Activated B cell treated with CpG ODN at 0.5 μM for 24 hours (primary cell): ENCODE results near the gene DCP2. TPM values are rescaled to one million over a fixed set of nuclear protein-coding genes. Genes with fewer than 3 reads are reported as not detected.
"Not testable (repeated sequence)": the region's sequence is repeated elsewhere in the genome, so short reads cannot be mapped to it uniquely, and the experiment has no call there.

Experiments
- ATAC-seq: fragments of 200-7000 bp; cut with Tn5 transposase; one replicate; pipeline ENCODE4 v1.10.0; 2021; ENCODE audit warnings: low read depth, mild to moderate bottlenecking, moderate library complexity
- CTCF ChIA-PET: fragments of 350-600 bp; sonication (Branson Sonifier 250); formaldehyde crosslinking; loops from one replicate; lab custom pipeline; 2021; ENCODE audit warnings: antibody characterized with exemption; lab: Charles Lee
- POLR2A ChIA-PET: fragments of 350-600 bp; sonication (Branson Sonifier 250); formaldehyde crosslinking; loops from one replicate; lab custom pipeline; 2021; ENCODE audit warnings: antibody characterized with exemption; lab: Charles Lee
- DNase-seq: peaks from one replicate; pipeline ENCODE4 v3.0.0; 2022
- H3K27ac Mint-ChIP-seq: one replicate; pipeline ENCODE4 v1.8.0; 2020; ENCODE audit warnings: mixed read lengths
- H3K27me3 Mint-ChIP-seq: one replicate; pipeline ENCODE4 v1.8.0; 2021; ENCODE audit warnings: mixed read lengths
- H3K36me3 Mint-ChIP-seq: one replicate; pipeline ENCODE4 v1.8.0; 2021; ENCODE audit warnings: low read depth, mixed read lengths
- H3K4me1 Mint-ChIP-seq: one replicate; pipeline ENCODE4 v1.8.0; 2021; ENCODE audit warnings: mixed read lengths
- H3K4me3 Mint-ChIP-seq: one replicate; pipeline ENCODE4 v1.8.0; 2020; ENCODE audit warnings: mild to moderate bottlenecking, mixed read lengths
- H3K9me3 Mint-ChIP-seq: one replicate; pipeline ENCODE4 v1.8.0; 2020; ENCODE audit warnings: mixed read lengths
- CTCF ChIP-seq: fragments of 200-600 bp; IDR thresholded peaks from one replicate; pipeline ENCODE4 v1.8.0; 2022; ENCODE audit warnings: antibody characterized with exemption, mild to moderate bottlenecking
- intact Hi-C: fragments of 100-400 bp; cut with micrococcal nuclease; formaldehyde crosslinking; loops from one replicate; pipeline ENCODE4 v1.15.1; 2024
- total RNA-seq: library from RNA; stranded (reverse); gene quantifications from 2 replicates; pipeline ENCODE4 v1.2.3, GENCODE V29; 2022

DCP2 gene
- total RNA-seq, 1 donor from 2014 or later, result 56.0 TPM

- Mint-ChIP-seq H3K9me3 (no peaks in the 10 kb centered on the region), H3K27me3 (no peaks in the 10 kb centered on the region), H3K27ac (no peak overlapping the region), H3K36me3 (no peaks in the 10 kb centered on the region), H3K4me3 (no peak overlapping the region), H3K4me1 (peaks cover 11% of the 10 kb centered on the region)
- ATAC-seq (no peak), DNase-seq (no peak)
- intact Hi-C loops, result no loop called here
- POLR2A ChIA-PET, result no interaction called here
- no peak for TF ChIP-seq CTCF
- CTCF ChIA-PET, result interaction anchor here (0.6 kb wide), 1 partner anchor 19 kb away, joined by 3 read pairs; the partner anchor contains the start of gene DCP2
Measured at GRCh38 chr5:112957036-112957808, 19.4 kb upstream of the DCP2 start.

GRCh38 chr5:112958093-112959088, 18.2 kb upstream of the DCP2 start:
- no peaks in the 10 kb centered on the region for H3K27me3 Mint-ChIP-seq
- ChIA-PET POLR2A (interaction anchor here (0.6 kb wide), 1 partner anchor 27 kb away, joined by 3 read pairs; no protein-coding TSS in a partner anchor), CTCF (no interaction called here)
- no peak overlapping the region for H3K4me3 Mint-ChIP-seq
- H3K4me1 Mint-ChIP-seq, result peaks cover 15% of the 10 kb centered on the region
- intact Hi-C loops, result no loop called here
- no peak for DNase-seq
- TF ChIP-seq CTCF, result no peak
- peak; percentile 65 for ATAC-seq
- no peaks in the 10 kb centered on the region for H3K9me3 Mint-ChIP-seq
- no peak overlapping the region for H3K27ac Mint-ChIP-seq
- no peaks in the 10 kb centered on the region for H3K36me3 Mint-ChIP-seq

- DNase-seq, H3K27ac Mint-ChIP-seq, ATAC-seq, intact Hi-C loops, H3K27me3 Mint-ChIP-seq, H3K9me3 Mint-ChIP-seq, H3K36me3 Mint-ChIP-seq, H3K4me3 Mint-ChIP-seq, CTCF ChIA-PET: not testable (repeated sequence)
- H3K4me1 Mint-ChIP-seq, result peaks cover 23% of the 10 kb centered on the region
- POLR2A ChIA-PET, result interaction anchor here (0.6 to 0.7 kb wide), 3 partner anchors 15 to 37 kb away, joined by 3 read pairs; no protein-coding TSS in a partner anchor
Measured at GRCh38 chr5:112959872-112960271, 16.7 kb upstream of the DCP2 start.

GRCh38 chr5:112960315-112960714, 16.3 kb upstream of the DCP2 start:
- no peak overlapping the region for H3K4me3 Mint-ChIP-seq
- H3K27me3 Mint-ChIP-seq, result no peaks in the 10 kb centered on the region
- ChIA-PET CTCF (no interaction called here), POLR2A (interaction anchor here (0.7 kb wide), 2 partner anchors 20 to 37 kb away, joined by 3 read pairs; no protein-coding TSS in a partner anchor)
- DNase-seq (no peak), ATAC-seq (no peak)
- H3K27ac Mint-ChIP-seq, result no peak overlapping the region
- no peak for TF ChIP-seq CTCF
- intact Hi-C loops, result no loop called here
- H3K4me1 Mint-ChIP-seq, result peaks cover 23% of the 10 kb centered on the region
- H3K9me3 Mint-ChIP-seq, result no peaks in the 10 kb centered on the region
- no peaks in the 10 kb centered on the region for H3K36me3 Mint-ChIP-seq

GRCh38 chr5:112960863-112961504, 15.6 kb upstream of the DCP2 start:
- H3K36me3 Mint-ChIP-seq, result no peaks in the 10 kb centered on the region
- H3K27ac Mint-ChIP-seq, result no peak overlapping the region
- ChIA-PET CTCF (interaction anchor here (0.8 to 1.0 kb wide), 2 partner anchors 39 to 43 kb away, joined by 3 to 4 read pairs; partner anchors contain the start of gene REEP5), POLR2A (interaction anchor here (0.7 kb wide), 1 partner anchor 38 kb away, joined by 3 read pairs; no protein-coding TSS in a partner anchor)
- intact Hi-C loops, result no loop called here
- peaks cover 23% of the 10 kb centered on the region for H3K4me1 Mint-ChIP-seq
- no peak overlapping the region for H3K4me3 Mint-ChIP-seq
- no peak for TF ChIP-seq CTCF
- no peaks in the 10 kb centered on the region for H3K27me3 Mint-ChIP-seq
- no peak for ATAC-seq
- no peaks in the 10 kb centered on the region for H3K9me3 Mint-ChIP-seq
- DNase-seq, result no peak

GRCh38 chr5:112963374-112963733, 13.2 kb upstream of the DCP2 start:
- H3K27me3 Mint-ChIP-seq, H3K36me3 Mint-ChIP-seq, intact Hi-C loops, H3K4me3 Mint-ChIP-seq, H3K9me3 Mint-ChIP-seq, H3K27ac Mint-ChIP-seq, DNase-seq, ATAC-seq: not testable (repeated sequence)
- ChIA-PET POLR2A (interaction anchor here (1.9 kb wide), 1 partner anchor 41 kb away, joined by 6 read pairs; the partner anchor contains the start of gene REEP5), CTCF (interaction anchor here (0.9 to 4.0 kb wide), 4 partner anchors 13 to 115 kb away, joined by 3 to 16 read pairs (median 4); partner anchors contain the start of genes DCP2 and REEP5)
- peaks cover 18% of the 10 kb centered on the region for H3K4me1 Mint-ChIP-seq
